Vagina (tissue), 2 donors: ENCODE results near the gene COL25A1.

Source experiments
- CTCF ChIP-seq, 3 experiments: fragments of 450-650 bp in 2 of 3; fragments of 200-600 bp in 1 of 3; sonication (generic) in 1 of 3; IDR thresholded peaks; one replicate each; pipeline ENCODE4 v1.5.1; 2017 to 2019; ENCODE audit warnings: antibody characterized with exemption in 3 of 3, mild to moderate bottlenecking in 2 of 3, moderate library complexity in 2 of 3
- POLR2A ChIP-seq, 2 donors: fragments of 450-650 bp; IDR thresholded peaks; one replicate each; pipeline ENCODE4 v1.6.1; 2017; ENCODE audit warnings: antibody characterized with exemption in 2 of 2, mild to moderate bottlenecking in 2 of 2, moderate library complexity in 2 of 2
- POLR2AphosphoS5 ChIP-seq, 2 donors: sonication (generic); formaldehyde crosslinking; IDR thresholded peaks; one replicate each; pipeline ENCODE4 v1.9.0; 2017; ENCODE audit warnings: antibody characterized with exemption in 2 of 2, mild to moderate bottlenecking in 2 of 2, low read depth in 1 of 2; ENCODE audit not compliant: insufficient read depth in 1 of 2

- no peak for TF ChIP-seq CTCF (IDR thresholded peaks at IDR 0.05)
- no peak for TF ChIP-seq POLR2AphosphoS5 (IDR thresholded peaks at IDR 0.05; ENCODE audit: insufficient read depth in 1 of 2, low read depth in 1 of 2)
- no peak for TF ChIP-seq POLR2A (IDR thresholded peaks at IDR 0.05)
These were observed 526.5 kb downstream of the COL25A1 start for GRCh38 chr4:108775921-108776320.
